LNCaP clone FGC (cell line): ENCODE results near the gene TES.
A peak's percentile ranks its signal among the peaks of the same experiment; 100 is the strongest.
"Not testable (repeated sequence)": the region's sequence is repeated elsewhere in the genome, so short reads cannot be mapped to it uniquely, and the experiment has no call there.

Experiments
- DNase-seq: peaks from one replicate; pipeline ENCODE4 v3.0.0-alpha.2; 2011; ENCODE audit warnings: low read depth
- H3K4me3 ChIP-seq: 2 replicates; pipeline ENCODE4 v1.5.1; 2011; ENCODE audit warnings: mild to moderate bottlenecking, low read depth, low read length, control low read depth
- TF ChIP-seq, protein P1 (sequence below): IDR thresholded peaks from 2 replicates; pipeline ENCODE4 v1.5.1; 2012; ENCODE audit warnings: mild to moderate bottlenecking; ENCODE audit not compliant: control insufficient read depth, insufficient read depth; ENCODE audit errors: extremely low read depth

The TES gene

DNA sequence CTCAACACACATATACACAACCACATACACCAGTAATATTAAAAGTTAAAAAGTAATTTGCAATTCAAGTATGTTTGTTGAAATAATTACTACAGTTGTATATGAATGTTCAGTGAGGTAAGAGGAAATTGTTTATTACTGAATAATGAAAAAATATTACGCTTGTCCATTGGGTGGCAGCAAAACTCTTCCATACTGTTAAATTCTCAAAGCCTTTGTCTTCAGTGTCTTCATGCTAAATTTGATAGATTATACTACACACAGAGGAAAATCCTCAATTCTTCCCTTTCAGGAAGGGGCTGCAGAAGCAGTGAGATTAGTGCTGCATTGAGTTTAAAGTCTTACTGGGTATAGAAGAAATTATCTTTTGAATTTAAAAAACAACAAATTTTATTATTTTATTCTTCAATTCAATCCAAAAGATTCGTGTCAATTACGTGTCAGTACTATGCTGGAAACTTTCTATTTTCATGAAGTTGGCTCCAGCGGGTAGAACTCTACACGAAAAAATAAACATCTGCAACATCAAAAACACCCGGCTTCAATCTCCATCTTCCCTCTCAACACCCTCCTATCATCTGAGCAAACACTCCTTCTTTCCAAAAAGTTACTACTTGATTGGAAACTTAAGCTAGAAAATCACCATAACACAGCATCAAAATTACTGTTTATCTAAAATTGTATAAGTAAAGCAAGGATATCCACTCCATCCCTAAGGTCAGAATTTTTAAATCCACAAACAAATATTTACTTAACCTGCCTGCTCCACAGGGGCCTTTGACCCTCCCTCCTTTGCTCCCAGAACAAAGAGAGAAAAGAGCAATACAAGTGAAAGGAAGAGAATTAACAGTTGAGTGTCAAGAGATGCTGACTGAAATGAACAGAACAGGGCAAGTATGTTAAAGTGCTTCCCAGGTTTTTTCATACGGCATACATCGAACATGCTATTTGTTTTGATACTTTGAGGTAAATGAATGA is 37.0 kb upstream of the TES start:
- TF ChIP-seq, protein P1, sequence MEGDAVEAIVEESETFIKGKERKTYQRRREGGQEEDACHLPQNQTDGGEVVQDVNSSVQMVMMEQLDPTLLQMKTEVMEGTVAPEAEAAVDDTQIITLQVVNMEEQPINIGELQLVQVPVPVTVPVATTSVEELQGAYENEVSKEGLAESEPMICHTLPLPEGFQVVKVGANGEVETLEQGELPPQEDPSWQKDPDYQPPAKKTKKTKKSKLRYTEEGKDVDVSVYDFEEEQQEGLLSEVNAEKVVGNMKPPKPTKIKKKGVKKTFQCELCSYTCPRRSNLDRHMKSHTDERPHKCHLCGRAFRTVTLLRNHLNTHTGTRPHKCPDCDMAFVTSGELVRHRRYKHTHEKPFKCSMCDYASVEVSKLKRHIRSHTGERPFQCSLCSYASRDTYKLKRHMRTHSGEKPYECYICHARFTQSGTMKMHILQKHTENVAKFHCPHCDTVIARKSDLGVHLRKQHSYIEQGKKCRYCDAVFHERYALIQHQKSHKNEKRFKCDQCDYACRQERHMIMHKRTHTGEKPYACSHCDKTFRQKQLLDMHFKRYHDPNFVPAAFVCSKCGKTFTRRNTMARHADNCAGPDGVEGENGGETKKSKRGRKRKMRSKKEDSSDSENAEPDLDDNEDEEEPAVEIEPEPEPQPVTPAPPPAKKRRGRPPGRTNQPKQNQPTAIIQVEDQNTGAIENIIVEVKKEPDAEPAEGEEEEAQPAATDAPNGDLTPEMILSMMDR = peak; percentile 45
- H3K4me3 ChIP-seq = no peak overlapping the region
- DNase-seq = peak; percentile 50

DNA sequence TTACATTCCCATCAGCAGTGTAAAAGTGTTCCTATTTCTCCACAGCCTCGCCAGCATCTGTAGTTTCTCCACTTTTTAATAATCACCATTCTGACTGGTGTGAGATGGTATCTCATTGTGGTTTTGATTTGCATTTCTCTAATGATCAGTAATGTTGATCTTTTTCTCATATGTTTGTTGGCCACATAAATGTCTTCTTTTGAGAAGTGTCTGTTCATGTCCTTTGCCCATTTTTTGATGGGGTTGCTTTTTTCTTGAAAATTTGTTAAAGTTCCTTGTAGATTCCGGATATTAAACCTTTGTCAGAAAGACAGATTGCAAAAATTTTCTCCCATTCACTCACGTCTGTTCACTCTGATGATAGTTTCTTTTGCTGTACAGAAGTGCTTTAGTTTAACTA is 35.2 kb upstream of the TES start:
- H3K4me3 ChIP-seq, DNase-seq: not testable (repeated sequence)

DNA sequence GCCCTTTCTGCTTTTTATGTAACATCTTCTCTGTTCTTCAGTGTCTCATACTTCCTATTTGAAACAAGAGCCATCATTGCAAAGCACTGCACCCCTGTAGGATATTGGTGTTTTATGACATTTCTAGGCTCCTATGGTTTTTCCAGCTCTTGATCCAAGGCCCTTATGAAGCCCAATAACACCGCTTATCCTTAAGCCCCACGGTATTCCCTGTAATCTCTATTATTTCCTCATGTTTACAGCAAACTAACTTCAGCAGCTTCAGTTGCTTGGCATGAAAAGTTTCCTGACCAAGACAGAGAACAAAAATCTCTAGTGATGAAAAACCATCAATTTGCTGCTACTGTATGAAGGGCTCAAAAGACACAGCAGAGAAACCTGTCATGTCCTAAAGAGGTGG is 34.1 kb upstream of the TES start:
- no peak for DNase-seq
- TF ChIP-seq, protein P1 = no peak
- no peak overlapping the region for H3K4me3 ChIP-seq

DNA sequence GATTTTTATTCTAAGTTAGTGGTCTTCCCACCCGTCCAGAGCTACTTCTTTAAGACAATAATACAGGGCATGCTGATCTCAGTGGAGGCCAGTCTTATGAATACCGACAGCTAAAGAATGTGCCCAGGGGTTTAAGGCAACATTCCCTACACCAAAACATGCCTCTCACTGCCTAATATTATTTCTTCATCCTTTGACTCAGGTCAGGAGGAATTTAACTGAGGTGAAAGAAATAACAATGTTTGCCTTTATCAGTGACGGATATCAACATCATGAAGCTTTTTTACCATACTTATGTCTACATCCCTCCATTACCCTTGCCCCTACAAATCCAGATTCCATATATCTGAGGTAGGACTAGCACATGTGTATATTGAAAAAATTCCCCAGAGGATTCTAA is 33.3 kb upstream of the TES start:
- no peak for DNase-seq
- H3K4me3 ChIP-seq = no peak overlapping the region
- TF ChIP-seq, protein P1 = no peak

DNA sequence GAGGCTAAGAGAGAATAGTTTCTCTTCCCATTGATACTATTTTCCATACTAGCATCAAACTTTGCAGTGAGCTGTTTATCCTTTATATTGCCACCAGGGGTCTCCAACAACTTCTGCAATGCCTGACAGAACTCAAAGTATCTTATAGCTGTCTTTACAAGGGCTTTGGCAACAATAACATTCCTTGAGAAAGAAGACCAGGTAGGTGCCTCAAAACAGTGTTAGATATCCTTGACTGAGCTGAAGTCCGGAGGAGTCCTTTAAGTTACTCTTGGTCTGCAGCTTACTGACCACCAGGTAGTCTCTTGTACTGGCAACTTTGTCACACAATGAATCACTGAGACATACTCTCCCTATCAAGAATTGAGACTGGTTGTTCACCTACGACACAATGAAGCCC is 30.0 kb upstream of the TES start:
- no peak overlapping the region for H3K4me3 ChIP-seq
- DNase-seq = peak; percentile 36
- TF ChIP-seq, protein P1 = peak; percentile 62

DNA sequence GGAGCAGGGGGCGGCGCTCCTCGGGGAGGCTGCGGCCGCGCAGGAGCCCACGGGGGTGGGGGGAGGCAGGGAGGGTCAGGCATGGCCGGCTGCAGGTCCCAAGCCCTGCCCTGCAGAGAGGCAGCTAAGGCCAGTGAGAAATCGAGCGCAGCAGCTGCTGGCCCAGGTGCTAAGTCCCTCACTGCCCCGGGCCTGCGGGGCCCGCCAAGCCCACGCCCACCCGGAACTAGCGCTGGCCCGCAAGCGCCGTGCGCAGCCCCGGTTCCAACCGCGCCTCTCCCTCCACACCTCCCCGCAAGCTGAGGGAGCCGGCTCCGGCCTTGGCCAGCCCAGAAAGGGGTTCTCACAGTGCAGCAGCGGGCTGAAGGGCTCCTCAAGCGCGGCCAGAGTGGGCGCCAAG is 28.3 kb upstream of the TES start:
- no peak for DNase-seq
- H3K4me3 ChIP-seq = no peak overlapping the region
- TF ChIP-seq, protein P1 = no peak

DNA sequence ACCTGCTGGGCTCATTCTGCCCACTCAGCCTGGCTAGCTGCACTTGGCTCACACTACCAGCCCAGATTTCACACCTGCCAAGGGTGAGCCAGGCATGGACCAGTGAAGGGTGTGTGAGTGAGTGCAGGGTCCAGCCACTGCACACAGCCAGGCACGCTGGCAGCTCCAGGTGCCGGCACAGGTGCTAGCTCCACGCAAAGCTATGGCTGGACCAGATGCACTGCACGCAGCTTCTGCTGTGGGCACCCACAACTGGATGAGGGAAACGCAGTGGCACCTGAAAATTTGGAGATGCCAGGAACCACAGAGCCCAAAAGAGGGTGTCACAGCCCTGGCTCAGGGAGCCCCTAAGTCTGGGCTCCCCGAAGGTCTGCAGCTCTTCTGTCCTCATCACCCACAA is 24.9 kb upstream of the TES start:
- TF ChIP-seq, protein P1 = no peak
- no peak for DNase-seq
- no peak overlapping the region for H3K4me3 ChIP-seq
